A549 (cell line): ENCODE data around the gene ACADL. TPM values are rescaled to one million over a fixed set of nuclear protein-coding genes. Genes with fewer than 3 reads are reported as not detected.

Source experiments
- ATAC-seq, 2 experiments: fragments of 200-7000 bp in 1 of 2; fragments of >200 bp in 1 of 2; cut with Nextera tagmentation in 1 of 2; cut with Tn5 transposase in 1 of 2; 3 replicates each; pipeline versions ENCODE4 v1.8.0 to v1.9.1; 2018 to 2020; ENCODE audit warnings: mild to moderate bottlenecking in 1 of 2, moderate library complexity in 1 of 2
- CTCF ChIA-PET: fragments of 300-600 bp; sonication (Branson Sonifier 250); formaldehyde crosslinking; extraction: SDS; loops from one replicate; lab custom pipeline; 2021; ENCODE audit warnings: antibody characterized with exemption, inconsistent platforms; lab: Yijun Ruan, JAX
- POLR2A ChIA-PET: fragments of 350-600 bp; formaldehyde crosslinking; extraction: SDS; loops from one replicate; lab custom pipeline; 2021; ENCODE audit warnings: antibody characterized with exemption, inconsistent platforms; lab: Yijun Ruan, JAX
- DNase-seq, 2 experiments: peaks; one replicate each; pipeline versions ENCODE4 v3.0.0 to v3.0.0-alpha.2; 2011 to 2016; ENCODE audit warnings: low read depth in 1 of 2, low spot score in 1 of 2
- FAIRE-seq: peaks from 2 replicates; lab custom pipeline; 2011; peaks lifted over from hg19 to GRCh38; lab: Jason Lieb, UNC
- H3K27ac ChIP-seq, 2 experiments: fragments of >200 bp; sonication (Bioruptor Twin); formaldehyde crosslinking; 3 replicates each; pipeline ENCODE4 v1.5.1; 2016 to 2017
- H3K4me1 ChIP-seq: fragments of >200 bp; sonication (Bioruptor Twin); formaldehyde crosslinking; 3 replicates; pipeline ENCODE4 v1.6.1; 2016
- H3K4me2 ChIP-seq: fragments of >200 bp; sonication (Bioruptor Twin); formaldehyde crosslinking; 3 replicates; pipeline ENCODE4 v1.6.1; 2016
- H3K4me3 ChIP-seq: fragments of >200 bp; sonication (Bioruptor Twin); formaldehyde crosslinking; 3 replicates; pipeline ENCODE4 v1.5.1; 2016
- H3K9me3 ChIP-seq: fragments of >200 bp; sonication (Bioruptor Twin); formaldehyde crosslinking; 3 replicates; pipeline ENCODE4 v1.6.1; 2016
- ATOH8 ChIP-seq: fragments of 250-450 bp; sonication (Bioruptor Pico); IDR thresholded peaks from 2 replicates; pipeline ENCODE4 v1.5.0; 2020; ENCODE audit warnings: low read depth, mild to moderate bottlenecking, moderate library complexity
- CBX2 ChIP-seq: fragments of 200-600 bp; sonication (generic); IDR thresholded peaks from 2 replicates; pipeline ENCODE4 v1.6.1; 2016; ENCODE audit warnings: low read depth, mild to moderate bottlenecking, borderline replicate concordance
- CBX8 ChIP-seq: fragments of 200-600 bp; sonication (generic); IDR thresholded peaks from 2 replicates; pipeline ENCODE4 v1.6.1; 2016
- CHD4 ChIP-seq: fragments of 200-600 bp; sonication (generic); IDR thresholded peaks from 2 replicates; pipeline ENCODE4 v1.6.1; 2016; ENCODE audit warnings: antibody characterized with exemption, mild to moderate bottlenecking, borderline replicate concordance
- CTCF ChIP-seq: fragments of >200 bp; sonication (Bioruptor Twin); formaldehyde crosslinking; IDR thresholded peaks from 3 replicates; pipeline ENCODE4 v1.5.1; 2016
- E2F6 ChIP-seq: IDR thresholded peaks from 2 replicates; pipeline ENCODE4 v1.6.1; 2012; ENCODE audit warnings: low read depth, borderline replicate concordance
- ELK1 ChIP-seq: fragments of 150-350 bp; IDR thresholded peaks from 2 replicates; pipeline ENCODE4 v1.6.1; 2014; ENCODE audit warnings: low read depth, mild to moderate bottlenecking, low read length
- ESRRA ChIP-seq: fragments of 150-350 bp; IDR thresholded peaks from 2 replicates; pipeline ENCODE4 v1.6.1; 2014; ENCODE audit warnings: mild to moderate bottlenecking, low read length, borderline replicate concordance
- FOXS1 ChIP-seq: fragments of 250-450 bp; sonication (Bioruptor Pico); IDR thresholded peaks from 2 replicates; pipeline ENCODE4 v1.5.0; 2020; ENCODE audit warnings: mild to moderate bottlenecking, moderate library complexity
- HOXA7 ChIP-seq: fragments of 250-450 bp; sonication (Bioruptor Pico); IDR thresholded peaks from 2 replicates; pipeline ENCODE4 v1.5.0; 2020; ENCODE audit warnings: mild to moderate bottlenecking, moderate library complexity
- MAFK ChIP-seq: fragments of 450-650 bp; IDR thresholded peaks from 2 replicates; pipeline ENCODE4 v1.6.1; 2014; ENCODE audit not compliant: partially characterized antibody
- MAX ChIP-seq: IDR thresholded peaks from 2 replicates; pipeline ENCODE4 v1.6.1; 2012
- MAZ ChIP-seq: fragments of 150-350 bp; IDR thresholded peaks from 2 replicates; pipeline ENCODE4 v1.6.1; 2014; ENCODE audit warnings: antibody characterized with exemption, low read depth, low read length, borderline replicate concordance
- MYC ChIP-seq: IDR thresholded peaks from 2 replicates; pipeline ENCODE4 v1.6.1; 2012; ENCODE audit warnings: mild to moderate bottlenecking, inconsistent platforms, low read length, improper control_type of control experiment, borderline replicate concordance
- NPAS2 ChIP-seq: fragments of 250-450 bp; sonication (Bioruptor Pico); IDR thresholded peaks from 2 replicates; pipeline ENCODE4 v1.8.0; 2022; ENCODE audit warnings: mild to moderate bottlenecking, moderate library complexity, borderline replicate concordance
- NR3C1 ChIP-seq: fragments of >200 bp; sonication (Bioruptor Twin); formaldehyde crosslinking; IDR thresholded peaks from 3 replicates; pipeline ENCODE4 v1.6.1; 2017
- PBX3 ChIP-seq: IDR thresholded peaks from 2 replicates; pipeline ENCODE4 v1.6.1; 2012
- POLR2AphosphoS2 ChIP-seq: conservative IDR thresholded peaks from 2 replicates; pipeline ENCODE4 v1.6.1; 2012; ENCODE audit warnings: low read length, improper control_type of control experiment, inconsistent platforms
- REST ChIP-seq: fragments of 200-600 bp; sonication (generic); IDR thresholded peaks from 2 replicates; pipeline ENCODE4 v1.6.1; 2016; ENCODE audit warnings: antibody characterized with exemption, mild to moderate bottlenecking, moderate library complexity
- RNF2 ChIP-seq: fragments of 200-600 bp; sonication (generic); IDR thresholded peaks from 2 replicates; pipeline ENCODE4 v1.6.1; 2016; ENCODE audit warnings: low read depth, mild to moderate bottlenecking, antibody characterized with exemption, moderate library complexity, borderline replicate concordance
- SMC3 ChIP-seq: fragments of >200 bp; sonication (Bioruptor Twin); formaldehyde crosslinking; IDR thresholded peaks from 3 replicates; pipeline ENCODE4 v1.6.1; 2018; ENCODE audit warnings: inconsistent platforms
- TFCP2L1 ChIP-seq: fragments of 250-450 bp; sonication (Bioruptor Pico); IDR thresholded peaks from 2 replicates; pipeline ENCODE4 v1.5.0; 2021; ENCODE audit warnings: mild to moderate bottlenecking
- ZFP36 ChIP-seq: fragments of 450-650 bp; IDR thresholded peaks from 2 replicates; pipeline ENCODE4 v1.6.1; 2014; ENCODE audit warnings: borderline replicate concordance; ENCODE audit not compliant: partially characterized antibody
- ZNF302 ChIP-seq: fragments of 250-450 bp; sonication (Bioruptor Pico); IDR thresholded peaks from 2 replicates; pipeline ENCODE4 v1.9.0; 2021; ENCODE audit warnings: inconsistent platforms, mild to moderate bottlenecking, moderate library complexity
- ZSCAN20 ChIP-seq: fragments of 250-450 bp; sonication (Bioruptor Pico); IDR thresholded peaks from 2 replicates; pipeline ENCODE4 v1.8.0; 2022; ENCODE audit warnings: mild to moderate bottlenecking, moderate library complexity
- WGBS: methylation state at CpG from one replicate; pipeline ENCODE4 v1.1.6; 2017; ENCODE audit errors: missing lambda C conversion rate; 5-methylcytosine and 5-hydroxymethylcytosine counted together
- polyA plus RNA-seq, 4 experiments: library from polyadenylated mRNA; depleted of rRNA in 3 of 4; stranded (reverse); fragments of >200 nt; fragmentation: RNase III in 1 of 4; extraction: RNeasy Plus Mini Kit Qiagen cat#74134 plus additional on column Dnase treatment in 1 of 4; gene quantifications; 2 replicates in 3 of 4; 3 replicates in 1 of 4; pipeline ENCODE4 v1.2.3, GENCODE V29; 2011 to 2017

Gene ACADL
- polyA plus RNA-seq, 2 of the 4 experiments (the other 2 are of a cell fraction) = 0.10 TPM; not detected in 1

- H3K4me1 ChIP-seq = no peaks in the 10 kb centered on the region
- ATAC-seq (no peak), DNase-seq (no peak), FAIRE-seq (no peak)
- TF ChIP-seq ESRRA = no peak
- TF ChIP-seq CTCF = no peak
- no peak for TF ChIP-seq CBX2
- TF ChIP-seq HOXA7 (CRISPR knock-in tag) = no peak
- no peak for TF ChIP-seq REST
- TF ChIP-seq MAX = no peak
- TF ChIP-seq CBX8 = no peak
- no peak for TF ChIP-seq ZSCAN20 (CRISPR knock-in tag)
- TF ChIP-seq MAFK = no peak
- TF ChIP-seq NR3C1 = no peak
- no peak for TF ChIP-seq TFCP2L1
- TF ChIP-seq MYC = no peak
- TF ChIP-seq PBX3 = no peak
- no peak for TF ChIP-seq RNF2
- no peak for TF ChIP-seq NPAS2
- H3K27ac ChIP-seq = no peak overlapping the region
- ChIA-PET POLR2A (no interaction called here), CTCF (no interaction called here)
- no peak overlapping the region for H3K4me2 ChIP-seq
- 2% methylated on average over 2 of the region's 2 CpGs for WGBS
- no peaks in the 10 kb centered on the region for H3K9me3 ChIP-seq
- no peak overlapping the region for H3K4me3 ChIP-seq
Observed at GRCh38 chr2:210262036-210262435, 36.8 kb upstream of the ACADL start.

- FAIRE-seq (no peak), ATAC-seq (no peak), DNase-seq (no peak)
- ChIA-PET CTCF (interaction anchor here (1.0 kb wide), 1 partner anchor 9 kb away, joined by 3 read pairs; no protein-coding TSS in a partner anchor), POLR2A (no interaction called here)
- Histone ChIP-seq H3K4me2 (no peak overlapping the region), H3K27ac (no peak overlapping the region), H3K9me3 (no peaks in the 10 kb centered on the region), H3K4me3 (no peak overlapping the region), H3K4me1 (no peaks in the 10 kb centered on the region)
- TF ChIP-seq MYC (no peak), SMC3 (no peak), E2F6 (no peak), CHD4 (no peak), POLR2AphosphoS2 (no peak), ATOH8 (no peak), FOXS1 (CRISPR knock-in tag) (no peak), ZNF302 (CRISPR knock-in tag) (no peak), MAZ (no peak), ELK1 (no peak), ZFP36 (no peak)
Observed at GRCh38 chr2:210259687-210260086, 34.4 kb upstream of the ACADL start.
